WTC11 (cell line): ENCODE results near the gene PAM. TPM values are rescaled to one million over a fixed set of nuclear protein-coding genes. Genes with fewer than 3 reads are reported as not detected.
A peak's percentile ranks its signal among the peaks of the same experiment; 100 is the strongest.

Experiments
- ATAC-seq: fragments of 200-7000 bp; cut with Tn5 transposase; 2 replicates; pipeline ENCODE4 v1.10.0; 2021; ENCODE audit warnings: mild to moderate bottlenecking, moderate library complexity
- CTCF ChIA-PET: fragments of 300-600 bp; sonication (Branson Sonifier 250); formaldehyde crosslinking; loops from one replicate; lab custom pipeline; 2021; ENCODE audit warnings: antibody characterized with exemption; lab: Charles Lee
- POLR2A ChIA-PET: fragments of 350-600 bp; sonication (Branson Sonifier 250); formaldehyde crosslinking; loops from one replicate; lab custom pipeline; 2021; ENCODE audit warnings: antibody characterized with exemption; lab: Charles Lee
- DNase-seq: peaks from one replicate; pipeline ENCODE4 v3.0.0; 2021; ENCODE audit warnings: low spot score
- H3K27ac Mint-ChIP-seq: 2 replicates; pipeline ENCODE4 v1.8.0; 2021; ENCODE audit warnings: mixed read lengths
- H3K27me3 Mint-ChIP-seq: 2 replicates; pipeline ENCODE4 v1.8.0; 2021; ENCODE audit warnings: low read depth, mild to moderate bottlenecking, moderate library complexity, mixed read lengths
- H3K36me3 Mint-ChIP-seq: 2 replicates; pipeline ENCODE4 v1.8.0; 2021; ENCODE audit warnings: mixed read lengths
- H3K4me1 Mint-ChIP-seq: 2 replicates; pipeline ENCODE4 v1.8.0; 2022; ENCODE audit warnings: mixed read lengths
- H3K4me3 Mint-ChIP-seq: 2 replicates; pipeline ENCODE4 v1.8.0; 2021; ENCODE audit warnings: mild to moderate bottlenecking, moderate library complexity, mixed read lengths
- H3K9me3 Mint-ChIP-seq: 2 replicates; pipeline ENCODE4 v1.8.0; 2021; ENCODE audit warnings: mixed read lengths
- ATF1 ChIP-seq: sonication (generic); formaldehyde crosslinking; IDR thresholded peaks from 2 replicates; pipeline ENCODE4 v1.8.1; 2023; ENCODE audit warnings: mild to moderate bottlenecking, moderate library complexity, missing genetic modification reagents
- ELF4 ChIP-seq: sonication (generic); formaldehyde crosslinking; IDR thresholded peaks from 2 replicates; pipeline ENCODE4 v1.8.1; 2022; ENCODE audit warnings: low read depth, mild to moderate bottlenecking, moderate library complexity, missing genetic modification reagents
- EMX1 ChIP-seq: fragments of 250-450 bp; sonication (Bioruptor Pico); IDR thresholded peaks from 2 replicates; pipeline ENCODE4 v1.8.0; 2021; ENCODE audit warnings: mild to moderate bottlenecking
- FOXJ3 ChIP-seq: sonication (generic); formaldehyde crosslinking; IDR thresholded peaks from 2 replicates; pipeline ENCODE4 v1.9.0; 2021; ENCODE audit warnings: missing genetic modification reagents, mild to moderate bottlenecking, borderline replicate concordance
- JAZF1 ChIP-seq: fragments of 250-450 bp; sonication (Bioruptor Pico); IDR thresholded peaks from 2 replicates; pipeline ENCODE4 v1.9.0; 2021; ENCODE audit warnings: moderate library complexity, mild to moderate bottlenecking, inconsistent platforms
- SOX15 ChIP-seq: fragments of 250-450 bp; sonication (Bioruptor Pico); IDR thresholded peaks from 2 replicates; pipeline ENCODE4 v1.9.0; 2021; ENCODE audit warnings: mild to moderate bottlenecking
- SP1 ChIP-seq: sonication (generic); formaldehyde crosslinking; conservative IDR thresholded peaks from 2 replicates; pipeline ENCODE4 v1.8.1; 2022; ENCODE audit warnings: missing genetic modification reagents
- ZBTB21 ChIP-seq: sonication (generic); formaldehyde crosslinking; IDR thresholded peaks from 2 replicates; pipeline ENCODE4 v1.8.1; 2023; ENCODE audit warnings: mild to moderate bottlenecking, missing genetic modification reagents, borderline replicate concordance
- ZNF219 ChIP-seq: sonication (generic); formaldehyde crosslinking; IDR thresholded peaks from 2 replicates; pipeline ENCODE4 v1.8.0; 2023; ENCODE audit warnings: missing genetic modification reagents, mild to moderate bottlenecking, borderline replicate concordance
- ZNF232 ChIP-seq: sonication (generic); formaldehyde crosslinking; IDR thresholded peaks from 2 replicates; pipeline ENCODE4 v1.8.0; 2022; ENCODE audit warnings: mild to moderate bottlenecking, missing genetic modification reagents
- ZNF423 ChIP-seq: fragments of 250-450 bp; sonication (Bioruptor Pico); IDR thresholded peaks from 2 replicates; pipeline ENCODE4 v2.1.2; 2022; ENCODE audit warnings: mild to moderate bottlenecking, moderate library complexity
- total RNA-seq: library from RNA; stranded (reverse); gene quantifications from 3 replicates; pipeline ENCODE4 v1.2.3, GENCODE V29; 2021
- TF ChIP-seq, protein P1 (sequence below): sonication (generic); formaldehyde crosslinking; IDR thresholded peaks from 2 replicates; pipeline ENCODE4 v1.8.1; 2023; ENCODE audit warnings: mild to moderate bottlenecking, missing genetic modification reagents, borderline replicate concordance
- TF ChIP-seq, protein P2 (sequence below): sonication (generic); formaldehyde crosslinking; IDR thresholded peaks from 2 replicates; pipeline ENCODE4 v1.8.1; 2022; ENCODE audit warnings: mild to moderate bottlenecking, missing genetic modification reagents, moderate library complexity, borderline replicate concordance
- TF ChIP-seq, protein P3 (sequence below): fragments of 200-600 bp; IDR thresholded peaks from 2 replicates; pipeline ENCODE4 v1.8.0; 2022; ENCODE audit warnings: antibody characterized with exemption
- TF ChIP-seq, protein P4 (sequence below): sonication (generic); formaldehyde crosslinking; IDR thresholded peaks from 2 replicates; pipeline ENCODE4 v1.8.1; 2023; ENCODE audit warnings: mild to moderate bottlenecking, missing genetic modification reagents, moderate library complexity
- TF ChIP-seq, protein P5 (sequence below): sonication (generic); formaldehyde crosslinking; IDR thresholded peaks from 2 replicates; pipeline ENCODE4 v1.8.1; 2022; ENCODE audit warnings: missing genetic modification reagents, borderline replicate concordance
- TF ChIP-seq, protein P6 (sequence below): sonication (generic); formaldehyde crosslinking; IDR thresholded peaks from 2 replicates; pipeline ENCODE4 v1.8.1; 2022; ENCODE audit warnings: low read depth, mild to moderate bottlenecking, moderate library complexity, missing genetic modification reagents, borderline replicate concordance
- TF ChIP-seq, protein P7 (sequence below): fragments of 250-450 bp; sonication (Bioruptor Pico); IDR thresholded peaks from 2 replicates; pipeline ENCODE4 v1.9.0; 2021; ENCODE audit warnings: mild to moderate bottlenecking
- TF ChIP-seq, protein P8 (sequence below): sonication (generic); formaldehyde crosslinking; IDR thresholded peaks from 2 replicates; pipeline ENCODE4 v1.8.1; 2022; ENCODE audit warnings: low read depth, missing genetic modification reagents, borderline replicate concordance

The PAM gene
- total RNA-seq, 1 experiment from 2014 or later, result 52.3 TPM

DNA sequence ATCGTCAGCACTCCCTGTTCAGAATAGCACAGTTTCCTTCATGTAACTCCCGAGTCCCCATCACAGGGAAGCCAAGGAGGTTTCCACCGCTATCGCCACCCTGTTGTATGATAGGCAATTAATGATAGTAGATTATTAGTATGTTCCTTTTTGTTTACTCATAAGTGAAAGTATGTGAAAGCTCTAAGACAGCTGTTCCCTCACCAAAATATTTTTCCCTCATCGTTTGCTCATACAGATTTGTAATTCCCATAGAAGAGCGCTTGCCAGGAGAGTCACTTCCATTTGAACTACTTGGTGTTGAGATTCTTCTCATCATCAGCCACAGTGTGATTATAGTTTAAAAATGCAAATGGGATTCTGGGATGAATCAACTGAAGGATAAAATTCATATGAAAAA is 140.9 kb downstream of the PAM start (continued):
- TF ChIP-seq, protein P1, sequence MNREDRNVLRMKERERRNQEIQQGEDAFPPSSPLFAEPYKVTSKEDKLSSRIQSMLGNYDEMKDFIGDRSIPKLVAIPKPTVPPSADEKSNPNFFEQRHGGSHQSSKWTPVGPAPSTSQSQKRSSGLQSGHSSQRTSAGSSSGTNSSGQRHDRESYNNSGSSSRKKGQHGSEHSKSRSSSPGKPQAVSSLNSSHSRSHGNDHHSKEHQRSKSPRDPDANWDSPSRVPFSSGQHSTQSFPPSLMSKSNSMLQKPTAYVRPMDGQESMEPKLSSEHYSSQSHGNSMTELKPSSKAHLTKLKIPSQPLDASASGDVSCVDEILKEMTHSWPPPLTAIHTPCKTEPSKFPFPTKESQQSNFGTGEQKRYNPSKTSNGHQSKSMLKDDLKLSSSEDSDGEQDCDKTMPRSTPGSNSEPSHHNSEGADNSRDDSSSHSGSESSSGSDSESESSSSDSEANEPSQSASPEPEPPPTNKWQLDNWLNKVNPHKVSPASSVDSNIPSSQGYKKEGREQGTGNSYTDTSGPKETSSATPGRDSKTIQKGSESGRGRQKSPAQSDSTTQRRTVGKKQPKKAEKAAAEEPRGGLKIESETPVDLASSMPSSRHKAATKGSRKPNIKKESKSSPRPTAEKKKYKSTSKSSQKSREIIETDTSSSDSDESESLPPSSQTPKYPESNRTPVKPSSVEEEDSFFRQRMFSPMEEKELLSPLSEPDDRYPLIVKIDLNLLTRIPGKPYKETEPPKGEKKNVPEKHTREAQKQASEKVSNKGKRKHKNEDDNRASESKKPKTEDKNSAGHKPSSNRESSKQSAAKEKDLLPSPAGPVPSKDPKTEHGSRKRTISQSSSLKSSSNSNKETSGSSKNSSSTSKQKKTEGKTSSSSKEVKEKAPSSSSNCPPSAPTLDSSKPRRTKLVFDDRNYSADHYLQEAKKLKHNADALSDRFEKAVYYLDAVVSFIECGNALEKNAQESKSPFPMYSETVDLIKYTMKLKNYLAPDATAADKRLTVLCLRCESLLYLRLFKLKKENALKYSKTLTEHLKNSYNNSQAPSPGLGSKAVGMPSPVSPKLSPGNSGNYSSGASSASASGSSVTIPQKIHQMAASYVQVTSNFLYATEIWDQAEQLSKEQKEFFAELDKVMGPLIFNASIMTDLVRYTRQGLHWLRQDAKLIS, result no peak
- TF ChIP-seq ZBTB21, result no peak
- TF ChIP-seq ZNF423 (CRISPR knock-in tag), result no peak
- TF ChIP-seq FOXJ3 (CRISPR knock-in tag), result no peak
- TF ChIP-seq ZNF219, result no peak
- TF ChIP-seq EMX1, result no peak
- TF ChIP-seq SOX15 (CRISPR knock-in tag), result no peak
- TF ChIP-seq, protein P2, sequence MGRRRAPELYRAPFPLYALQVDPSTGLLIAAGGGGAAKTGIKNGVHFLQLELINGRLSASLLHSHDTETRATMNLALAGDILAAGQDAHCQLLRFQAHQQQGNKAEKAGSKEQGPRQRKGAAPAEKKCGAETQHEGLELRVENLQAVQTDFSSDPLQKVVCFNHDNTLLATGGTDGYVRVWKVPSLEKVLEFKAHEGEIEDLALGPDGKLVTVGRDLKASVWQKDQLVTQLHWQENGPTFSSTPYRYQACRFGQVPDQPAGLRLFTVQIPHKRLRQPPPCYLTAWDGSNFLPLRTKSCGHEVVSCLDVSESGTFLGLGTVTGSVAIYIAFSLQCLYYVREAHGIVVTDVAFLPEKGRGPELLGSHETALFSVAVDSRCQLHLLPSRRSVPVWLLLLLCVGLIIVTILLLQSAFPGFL (CRISPR knock-in tag), result no peak
- TF ChIP-seq ZNF232 (CRISPR knock-in tag), result no peak
- TF ChIP-seq, protein P3, sequence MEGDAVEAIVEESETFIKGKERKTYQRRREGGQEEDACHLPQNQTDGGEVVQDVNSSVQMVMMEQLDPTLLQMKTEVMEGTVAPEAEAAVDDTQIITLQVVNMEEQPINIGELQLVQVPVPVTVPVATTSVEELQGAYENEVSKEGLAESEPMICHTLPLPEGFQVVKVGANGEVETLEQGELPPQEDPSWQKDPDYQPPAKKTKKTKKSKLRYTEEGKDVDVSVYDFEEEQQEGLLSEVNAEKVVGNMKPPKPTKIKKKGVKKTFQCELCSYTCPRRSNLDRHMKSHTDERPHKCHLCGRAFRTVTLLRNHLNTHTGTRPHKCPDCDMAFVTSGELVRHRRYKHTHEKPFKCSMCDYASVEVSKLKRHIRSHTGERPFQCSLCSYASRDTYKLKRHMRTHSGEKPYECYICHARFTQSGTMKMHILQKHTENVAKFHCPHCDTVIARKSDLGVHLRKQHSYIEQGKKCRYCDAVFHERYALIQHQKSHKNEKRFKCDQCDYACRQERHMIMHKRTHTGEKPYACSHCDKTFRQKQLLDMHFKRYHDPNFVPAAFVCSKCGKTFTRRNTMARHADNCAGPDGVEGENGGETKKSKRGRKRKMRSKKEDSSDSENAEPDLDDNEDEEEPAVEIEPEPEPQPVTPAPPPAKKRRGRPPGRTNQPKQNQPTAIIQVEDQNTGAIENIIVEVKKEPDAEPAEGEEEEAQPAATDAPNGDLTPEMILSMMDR, result no peak
- TF ChIP-seq ATF1 (CRISPR knock-in tag), result no peak
- TF ChIP-seq, protein P4, sequence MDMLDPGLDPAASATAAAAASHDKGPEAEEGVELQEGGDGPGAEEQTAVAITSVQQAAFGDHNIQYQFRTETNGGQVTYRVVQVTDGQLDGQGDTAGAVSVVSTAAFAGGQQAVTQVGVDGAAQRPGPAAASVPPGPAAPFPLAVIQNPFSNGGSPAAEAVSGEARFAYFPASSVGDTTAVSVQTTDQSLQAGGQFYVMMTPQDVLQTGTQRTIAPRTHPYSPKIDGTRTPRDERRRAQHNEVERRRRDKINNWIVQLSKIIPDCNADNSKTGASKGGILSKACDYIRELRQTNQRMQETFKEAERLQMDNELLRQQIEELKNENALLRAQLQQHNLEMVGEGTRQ (CRISPR knock-in tag), result no peak
- TF ChIP-seq, all 79 proteins: peak for 0

DNA sequence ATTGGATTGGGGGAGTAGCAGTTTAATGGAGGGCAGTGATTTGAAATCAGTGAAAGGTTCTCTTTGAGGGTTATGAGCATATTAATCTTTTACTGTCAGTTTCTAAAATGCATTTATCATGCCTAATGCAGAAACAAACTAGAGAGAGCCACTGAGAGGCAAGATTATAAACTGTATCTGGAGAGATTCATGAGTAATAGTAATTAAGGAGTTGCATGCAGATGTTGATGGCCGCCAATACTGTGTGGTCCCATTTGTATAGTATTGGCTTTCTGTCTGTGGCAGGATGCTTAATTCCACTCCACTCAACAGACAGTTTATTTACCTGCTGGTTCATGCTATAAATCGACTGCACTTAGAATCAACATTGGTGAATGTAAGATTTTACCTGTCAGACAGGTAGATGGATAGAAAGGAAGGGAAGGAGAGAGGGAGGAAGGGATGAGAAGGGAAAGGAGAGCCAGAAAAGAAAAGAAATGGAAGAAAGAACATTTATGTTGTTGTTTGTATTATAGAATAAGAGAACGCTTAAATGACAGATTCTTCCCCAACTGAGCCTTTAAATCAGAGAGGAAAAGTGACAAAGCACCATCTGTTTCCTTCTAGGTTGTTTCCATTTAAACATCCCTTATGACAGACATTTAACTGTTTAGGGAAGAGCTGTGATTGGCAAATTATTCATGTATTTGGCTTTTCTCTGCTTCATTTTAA is 146.5 kb downstream of the PAM start:
- ChIA-PET POLR2A (no interaction called here), CTCF (no interaction called here)
- H3K27me3 Mint-ChIP-seq, result no peaks in the 10 kb centered on the region
- ATAC-seq (no peak), DNase-seq (no peak)
- 0 out of 2 replicates have a peak overlapping the region, but pooled peaks have one; percentile 56 for H3K27ac Mint-ChIP-seq
- peaks cover 6% of the 10 kb centered on the region for H3K4me1 Mint-ChIP-seq
- peaks cover 5% of the 10 kb centered on the region; the same call in 1 of the 2 replicates for H3K36me3 Mint-ChIP-seq
- peaks cover 4% of the 10 kb centered on the region for H3K9me3 Mint-ChIP-seq
- no peak overlapping the region for H3K4me3 Mint-ChIP-seq
- TF ChIP-seq SP1, result no peak
- TF ChIP-seq ELF4 (CRISPR knock-in tag), result no peak
- TF ChIP-seq, protein P5, sequence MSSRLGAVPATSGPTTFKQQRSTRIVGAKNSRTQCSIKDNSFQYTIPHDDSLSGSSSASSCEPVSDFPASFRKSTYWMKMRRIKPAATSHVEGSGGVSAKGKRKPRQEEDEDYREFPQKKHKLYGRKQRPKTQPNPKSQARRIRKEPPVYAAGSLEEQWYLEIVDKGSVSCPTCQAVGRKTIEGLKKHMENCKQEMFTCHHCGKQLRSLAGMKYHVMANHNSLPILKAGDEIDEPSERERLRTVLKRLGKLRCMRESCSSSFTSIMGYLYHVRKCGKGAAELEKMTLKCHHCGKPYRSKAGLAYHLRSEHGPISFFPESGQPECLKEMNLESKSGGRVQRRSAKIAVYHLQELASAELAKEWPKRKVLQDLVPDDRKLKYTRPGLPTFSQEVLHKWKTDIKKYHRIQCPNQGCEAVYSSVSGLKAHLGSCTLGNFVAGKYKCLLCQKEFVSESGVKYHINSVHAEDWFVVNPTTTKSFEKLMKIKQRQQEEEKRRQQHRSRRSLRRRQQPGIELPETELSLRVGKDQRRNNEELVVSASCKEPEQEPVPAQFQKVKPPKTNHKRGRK (CRISPR knock-in tag), result no peak
- TF ChIP-seq JAZF1 (CRISPR knock-in tag), result no peak
- TF ChIP-seq, protein P6, sequence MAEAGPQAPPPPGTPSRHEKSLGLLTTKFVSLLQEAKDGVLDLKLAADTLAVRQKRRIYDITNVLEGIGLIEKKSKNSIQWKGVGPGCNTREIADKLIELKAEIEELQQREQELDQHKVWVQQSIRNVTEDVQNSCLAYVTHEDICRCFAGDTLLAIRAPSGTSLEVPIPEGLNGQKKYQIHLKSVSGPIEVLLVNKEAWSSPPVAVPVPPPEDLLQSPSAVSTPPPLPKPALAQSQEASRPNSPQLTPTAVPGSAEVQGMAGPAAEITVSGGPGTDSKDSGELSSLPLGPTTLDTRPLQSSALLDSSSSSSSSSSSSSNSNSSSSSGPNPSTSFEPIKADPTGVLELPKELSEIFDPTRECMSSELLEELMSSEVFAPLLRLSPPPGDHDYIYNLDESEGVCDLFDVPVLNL (CRISPR knock-in tag), result no peak
- TF ChIP-seq, protein P7, sequence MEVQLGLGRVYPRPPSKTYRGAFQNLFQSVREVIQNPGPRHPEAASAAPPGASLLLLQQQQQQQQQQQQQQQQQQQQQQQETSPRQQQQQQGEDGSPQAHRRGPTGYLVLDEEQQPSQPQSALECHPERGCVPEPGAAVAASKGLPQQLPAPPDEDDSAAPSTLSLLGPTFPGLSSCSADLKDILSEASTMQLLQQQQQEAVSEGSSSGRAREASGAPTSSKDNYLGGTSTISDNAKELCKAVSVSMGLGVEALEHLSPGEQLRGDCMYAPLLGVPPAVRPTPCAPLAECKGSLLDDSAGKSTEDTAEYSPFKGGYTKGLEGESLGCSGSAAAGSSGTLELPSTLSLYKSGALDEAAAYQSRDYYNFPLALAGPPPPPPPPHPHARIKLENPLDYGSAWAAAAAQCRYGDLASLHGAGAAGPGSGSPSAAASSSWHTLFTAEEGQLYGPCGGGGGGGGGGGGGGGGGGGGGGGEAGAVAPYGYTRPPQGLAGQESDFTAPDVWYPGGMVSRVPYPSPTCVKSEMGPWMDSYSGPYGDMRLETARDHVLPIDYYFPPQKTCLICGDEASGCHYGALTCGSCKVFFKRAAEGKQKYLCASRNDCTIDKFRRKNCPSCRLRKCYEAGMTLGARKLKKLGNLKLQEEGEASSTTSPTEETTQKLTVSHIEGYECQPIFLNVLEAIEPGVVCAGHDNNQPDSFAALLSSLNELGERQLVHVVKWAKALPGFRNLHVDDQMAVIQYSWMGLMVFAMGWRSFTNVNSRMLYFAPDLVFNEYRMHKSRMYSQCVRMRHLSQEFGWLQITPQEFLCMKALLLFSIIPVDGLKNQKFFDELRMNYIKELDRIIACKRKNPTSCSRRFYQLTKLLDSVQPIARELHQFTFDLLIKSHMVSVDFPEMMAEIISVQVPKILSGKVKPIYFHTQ (CRISPR knock-in tag), result no peak
- TF ChIP-seq, protein P8, sequence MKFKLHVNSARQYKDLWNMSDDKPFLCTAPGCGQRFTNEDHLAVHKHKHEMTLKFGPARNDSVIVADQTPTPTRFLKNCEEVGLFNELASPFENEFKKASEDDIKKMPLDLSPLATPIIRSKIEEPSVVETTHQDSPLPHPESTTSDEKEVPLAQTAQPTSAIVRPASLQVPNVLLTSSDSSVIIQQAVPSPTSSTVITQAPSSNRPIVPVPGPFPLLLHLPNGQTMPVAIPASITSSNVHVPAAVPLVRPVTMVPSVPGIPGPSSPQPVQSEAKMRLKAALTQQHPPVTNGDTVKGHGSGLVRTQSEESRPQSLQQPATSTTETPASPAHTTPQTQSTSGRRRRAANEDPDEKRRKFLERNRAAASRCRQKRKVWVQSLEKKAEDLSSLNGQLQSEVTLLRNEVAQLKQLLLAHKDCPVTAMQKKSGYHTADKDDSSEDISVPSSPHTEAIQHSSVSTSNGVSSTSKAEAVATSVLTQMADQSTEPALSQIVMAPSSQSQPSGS, result no peak
